ENCODE measurements around the gene DKK1. TPM values are rescaled to one million over a fixed set of nuclear protein-coding genes. Genes with fewer than 3 reads are reported as not detected.

Gene DKK1
- total and polyA plus RNA-seq, 2 of the 13 experiments (the other 11 are each of a cell fraction or from before 2014, with no cell fraction given), result 123 to 262 TPM

DNA sequence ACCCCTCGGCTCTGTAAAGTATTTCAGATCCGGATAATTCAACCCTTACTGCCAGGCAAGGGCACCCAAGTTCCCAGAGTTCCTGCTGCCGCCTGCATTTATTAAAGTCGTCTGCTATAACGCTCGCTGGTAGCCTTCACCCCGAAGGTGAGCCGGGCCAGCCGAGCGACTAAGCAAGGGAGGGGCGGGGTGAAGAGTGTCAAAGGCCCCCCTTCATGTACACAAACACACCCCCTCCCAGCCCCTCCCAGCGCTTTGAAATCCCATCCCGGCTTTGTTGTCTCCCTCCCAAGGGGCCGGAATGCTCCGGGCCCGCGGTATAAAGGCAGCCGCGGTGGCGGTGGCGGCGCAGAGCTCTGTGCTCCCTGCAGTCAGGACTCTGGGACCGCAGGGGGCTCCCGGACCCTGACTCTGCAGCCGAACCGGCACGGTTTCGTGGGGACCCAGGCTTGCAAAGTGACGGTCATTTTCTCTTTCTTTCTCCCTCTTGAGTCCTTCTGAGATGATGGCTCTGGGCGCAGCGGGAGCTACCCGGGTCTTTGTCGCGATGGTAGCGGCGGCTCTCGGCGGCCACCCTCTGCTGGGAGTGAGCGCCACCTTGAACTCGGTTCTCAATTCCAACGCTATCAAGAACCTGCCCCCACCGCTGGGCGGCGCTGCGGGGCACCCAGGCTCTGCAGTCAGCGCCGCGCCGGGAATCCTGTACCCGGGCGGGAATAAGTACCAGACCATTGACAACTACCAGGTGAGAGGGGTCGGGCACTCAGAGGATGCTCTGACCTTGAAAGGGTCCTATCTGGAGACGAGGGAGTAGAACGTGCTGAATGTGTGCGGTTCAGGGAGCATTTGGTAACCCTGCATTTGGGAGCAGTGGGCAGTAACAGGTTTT, at the start of gene DKK1 (continued):
- peak; percentile 51 for TF ChIP-seq GABPB1 (CRISPR knock-in tag; IDR thresholded peaks at IDR 0.05)
- TF ChIP-seq, protein P1, sequence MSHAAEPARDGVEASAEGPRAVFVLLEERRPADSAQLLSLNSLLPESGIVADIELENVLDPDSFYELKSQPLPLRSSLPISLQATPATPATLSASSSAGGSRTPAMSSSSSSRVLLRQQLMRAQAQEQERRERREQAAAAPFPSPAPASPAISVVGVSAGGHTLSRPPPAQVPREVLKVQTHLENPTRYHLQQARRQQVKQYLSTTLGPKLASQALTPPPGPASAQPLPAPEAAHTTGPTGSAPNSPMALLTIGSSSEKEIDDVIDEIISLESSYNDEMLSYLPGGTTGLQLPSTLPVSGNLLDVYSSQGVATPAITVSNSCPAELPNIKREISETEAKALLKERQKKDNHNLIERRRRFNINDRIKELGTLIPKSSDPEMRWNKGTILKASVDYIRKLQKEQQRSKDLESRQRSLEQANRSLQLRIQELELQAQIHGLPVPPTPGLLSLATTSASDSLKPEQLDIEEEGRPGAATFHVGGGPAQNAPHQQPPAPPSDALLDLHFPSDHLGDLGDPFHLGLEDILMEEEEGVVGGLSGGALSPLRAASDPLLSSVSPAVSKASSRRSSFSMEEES (CRISPR knock-in tag; IDR thresholded peaks at IDR 0.05), result peak; percentile 18; the same call in 1 of the 2 replicates
- peak; percentile 65; the same call in 1 of the 2 replicates for TF ChIP-seq YEATS4 (CRISPR knock-in tag; IDR thresholded peaks at IDR 0.05; ENCODE audit: borderline replicate concordance)
- TF ChIP-seq ZNF256 (CRISPR knock-in tag; conservative IDR thresholded peaks at IDR 0.05), result no peak
- TF ChIP-seq, protein P2, sequence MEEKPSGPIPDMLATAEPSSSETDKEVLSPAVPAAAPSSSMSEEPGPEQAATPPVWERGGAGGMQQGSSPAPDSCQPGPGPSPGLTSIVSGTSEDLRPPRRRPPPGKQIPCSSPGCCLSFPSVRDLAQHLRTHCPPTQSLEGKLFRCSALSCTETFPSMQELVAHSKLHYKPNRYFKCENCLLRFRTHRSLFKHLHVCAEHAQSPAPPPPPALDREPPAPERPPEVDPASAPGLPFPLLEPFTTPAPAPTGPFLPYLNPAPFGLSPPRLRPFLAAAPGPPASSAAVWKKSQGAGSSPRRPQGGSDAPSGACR (CRISPR knock-in tag; IDR thresholded peaks at IDR 0.05), result peak; percentile 67; the same call in 1 of the 2 replicates
- TF ChIP-seq ZNF75D (CRISPR knock-in tag; IDR thresholded peaks at IDR 0.05; ENCODE audit: borderline replicate concordance), result no peak; the same call in 1 of the 2 replicates
- TF ChIP-seq, protein P3, sequence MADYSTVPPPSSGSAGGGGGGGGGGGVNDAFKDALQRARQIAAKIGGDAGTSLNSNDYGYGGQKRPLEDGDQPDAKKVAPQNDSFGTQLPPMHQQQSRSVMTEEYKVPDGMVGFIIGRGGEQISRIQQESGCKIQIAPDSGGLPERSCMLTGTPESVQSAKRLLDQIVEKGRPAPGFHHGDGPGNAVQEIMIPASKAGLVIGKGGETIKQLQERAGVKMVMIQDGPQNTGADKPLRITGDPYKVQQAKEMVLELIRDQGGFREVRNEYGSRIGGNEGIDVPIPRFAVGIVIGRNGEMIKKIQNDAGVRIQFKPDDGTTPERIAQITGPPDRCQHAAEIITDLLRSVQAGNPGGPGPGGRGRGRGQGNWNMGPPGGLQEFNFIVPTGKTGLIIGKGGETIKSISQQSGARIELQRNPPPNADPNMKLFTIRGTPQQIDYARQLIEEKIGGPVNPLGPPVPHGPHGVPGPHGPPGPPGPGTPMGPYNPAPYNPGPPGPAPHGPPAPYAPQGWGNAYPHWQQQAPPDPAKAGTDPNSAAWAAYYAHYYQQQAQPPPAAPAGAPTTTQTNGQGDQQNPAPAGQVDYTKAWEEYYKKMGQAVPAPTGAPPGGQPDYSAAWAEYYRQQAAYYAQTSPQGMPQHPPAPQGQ (CRISPR knock-in tag; IDR thresholded peaks at IDR 0.05; ENCODE audit: borderline replicate concordance), result no peak
- TF ChIP-seq ZNF7 (CRISPR knock-in tag; IDR thresholded peaks at IDR 0.05), result peak; percentile 6; the same call in 1 of the 2 replicates
- peak; percentile 47; the same call in 1 of the 2 replicates for TF ChIP-seq HOXD1 (CRISPR knock-in tag; IDR thresholded peaks at IDR 0.05)
- TF ChIP-seq XRCC5 (optimal IDR thresholded peaks at IDR 0.05; ENCODE audit: low read length), result peak; percentile 81
- TF ChIP-seq, protein P4, sequence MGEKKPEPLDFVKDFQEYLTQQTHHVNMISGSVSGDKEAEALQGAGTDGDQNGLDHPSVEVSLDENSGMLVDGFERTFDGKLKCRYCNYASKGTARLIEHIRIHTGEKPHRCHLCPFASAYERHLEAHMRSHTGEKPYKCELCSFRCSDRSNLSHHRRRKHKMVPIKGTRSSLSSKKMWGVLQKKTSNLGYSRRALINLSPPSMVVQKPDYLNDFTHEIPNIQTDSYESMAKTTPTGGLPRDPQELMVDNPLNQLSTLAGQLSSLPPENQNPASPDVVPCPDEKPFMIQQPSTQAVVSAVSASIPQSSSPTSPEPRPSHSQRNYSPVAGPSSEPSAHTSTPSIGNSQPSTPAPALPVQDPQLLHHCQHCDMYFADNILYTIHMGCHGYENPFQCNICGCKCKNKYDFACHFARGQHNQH (CRISPR knock-in tag; IDR thresholded peaks at IDR 0.05), result 0 out of 2 replicates have a peak, but pooled peaks have one; percentile 48
- no peak for TF ChIP-seq KLF9 (CRISPR knock-in tag; IDR thresholded peaks at IDR 0.05; ENCODE audit: low read depth)
- no peak for TF ChIP-seq ATAD3A (CRISPR knock-in tag; IDR thresholded peaks at IDR 0.05)
- peak; percentile 13; the same call in 1 of the 2 replicates for TF ChIP-seq KLF12 (CRISPR knock-in tag; IDR thresholded peaks at IDR 0.05; ENCODE audit: borderline replicate concordance)
- TF ChIP-seq POLR2AphosphoS5 (IDR thresholded peaks at IDR 0.05; ENCODE audit: low read depth, low read length), result peak; percentile 85
- no peak for TF ChIP-seq LBX2 (CRISPR knock-in tag; IDR thresholded peaks at IDR 0.05; ENCODE audit: borderline replicate concordance)
- TF ChIP-seq, protein P5, sequence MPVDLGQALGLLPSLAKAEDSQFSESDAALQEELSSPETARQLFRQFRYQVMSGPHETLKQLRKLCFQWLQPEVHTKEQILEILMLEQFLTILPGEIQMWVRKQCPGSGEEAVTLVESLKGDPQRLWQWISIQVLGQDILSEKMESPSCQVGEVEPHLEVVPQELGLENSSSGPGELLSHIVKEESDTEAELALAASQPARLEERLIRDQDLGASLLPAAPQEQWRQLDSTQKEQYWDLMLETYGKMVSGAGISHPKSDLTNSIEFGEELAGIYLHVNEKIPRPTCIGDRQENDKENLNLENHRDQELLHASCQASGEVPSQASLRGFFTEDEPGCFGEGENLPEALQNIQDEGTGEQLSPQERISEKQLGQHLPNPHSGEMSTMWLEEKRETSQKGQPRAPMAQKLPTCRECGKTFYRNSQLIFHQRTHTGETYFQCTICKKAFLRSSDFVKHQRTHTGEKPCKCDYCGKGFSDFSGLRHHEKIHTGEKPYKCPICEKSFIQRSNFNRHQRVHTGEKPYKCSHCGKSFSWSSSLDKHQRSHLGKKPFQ (CRISPR knock-in tag; IDR thresholded peaks at IDR 0.05; ENCODE audit: insufficient replicate concordance), result peak; percentile 60
- no peak for TF ChIP-seq ZNF598 (CRISPR knock-in tag; IDR thresholded peaks at IDR 0.05; ENCODE audit: borderline replicate concordance)
- no peak for TF ChIP-seq GABPA (IDR thresholded peaks at IDR 0.05; ENCODE audit: low read depth, low read length)
- TF ChIP-seq GABPA (CRISPR knock-in tag; IDR thresholded peaks at IDR 0.05; ENCODE audit: low read depth), result 0 out of 2 replicates have a peak, but pooled peaks have one; percentile 30
- peak; percentile 52; the same call in 1 of the 2 replicates for TF ChIP-seq HNF4G (IDR thresholded peaks at IDR 0.05; ENCODE audit: borderline replicate concordance, low read depth, low read length)
- peak; percentile 31; the same call in 1 of the 2 replicates for TF ChIP-seq HNF4G (CRISPR knock-in tag; IDR thresholded peaks at IDR 0.05; ENCODE audit: borderline replicate concordance, low read depth)

Data from HepG2 (cell line).